ENCODE results near the gene GATA6. TPM values are rescaled to one million over a fixed set of nuclear protein-coding genes. Genes with fewer than 3 reads are reported as not detected.
A peak's percentile ranks its signal among the peaks of the same experiment; 100 is the strongest.
"Not testable (repeated sequence)": the region's sequence is repeated elsewhere in the genome, so short reads cannot be mapped to it uniquely, and the experiment has no call there.

Gene GATA6
- polyA plus RNA-seq, 3 donors = 0.04 TPM; not detected in 2

GRCh38 chr18:22182884-22183697 is 13.7 kb downstream of the GATA6 start:
- no peak for DNase-seq
- Histone ChIP-seq H3K27me3 (ENCODE audit: control insufficient read depth in 2 of 2, insufficient read depth in 2 of 2, low read length in 2 of 2) (peaks cover 24 to 40% of the 10 kb centered on the region in 2 donors), H3K4me1 (ENCODE audit: control insufficient read depth in 1 of 2, insufficient read depth in 2 of 2, low read length in 2 of 2) (no peaks in the 10 kb centered on the region), H4K20me1 (ENCODE audit: insufficient read depth, low read length) (no peaks in the 10 kb centered on the region), H3K4me3 (replicated peaks in 1 of 3; ENCODE audit: low read depth in 2 of 3, low read length in 3 of 3) (no peak overlapping the region), H3K9ac (ENCODE audit: insufficient read depth, low read length, poor library complexity, severe bottlenecking) (no peak overlapping the region), H3K4me2 (replicated peaks; ENCODE audit: extremely low read depth, low read length, poor library complexity, severe bottlenecking) (no peak overlapping the region), H3K79me2 (ENCODE audit: insufficient read depth, low read length) (no peaks in the 10 kb centered on the region), H3K36me3 (replicated peaks in 1 of 2; ENCODE audit: control insufficient read depth in 1 of 2, insufficient read depth in 2 of 2, low read length in 2 of 2) (no peaks in the 10 kb centered on the region), H3K27ac (ENCODE audit: low read depth in 1 of 2, low read length in 2 of 2) (no peak overlapping the region), H2AFZ (ENCODE audit: insufficient read depth, low read depth, low read length, poor library complexity, severe bottlenecking) (no peak overlapping the region), H3K9me3 (replicated peaks in 1 of 2; ENCODE audit: control insufficient read depth in 1 of 2, insufficient read depth in 1 of 2, low read length in 2 of 2) (no peaks in the 10 kb centered on the region)
- no peaks in the 10 kb centered on the region for H3K4me1 Mint-ChIP-seq
- intact Hi-C loops (cut with micrococcal nuclease) = no loop called here
- no peaks in the 10 kb centered on the region for H3K9me3 Mint-ChIP-seq
- peak overlapping the region in 1 of 2 donors; percentile 16 for H3K4me3 Mint-ChIP-seq
- no peaks in the 10 kb centered on the region for H3K36me3 Mint-ChIP-seq
- WGBS (ENCODE audit: insufficient coverage) = no CpG with 5 or more reads among the region's 4 CpGs
- H3K27ac Mint-ChIP-seq = no peak overlapping the region
- no peak for TF ChIP-seq CTCF (IDR thresholded peaks at IDR 0.05)
- peaks cover 26 to 34% (median 33%) of the 10 kb centered on the region in 3 donors for H3K27me3 Mint-ChIP-seq (ENCODE audit: low read depth in 3 of 3)

DNA sequence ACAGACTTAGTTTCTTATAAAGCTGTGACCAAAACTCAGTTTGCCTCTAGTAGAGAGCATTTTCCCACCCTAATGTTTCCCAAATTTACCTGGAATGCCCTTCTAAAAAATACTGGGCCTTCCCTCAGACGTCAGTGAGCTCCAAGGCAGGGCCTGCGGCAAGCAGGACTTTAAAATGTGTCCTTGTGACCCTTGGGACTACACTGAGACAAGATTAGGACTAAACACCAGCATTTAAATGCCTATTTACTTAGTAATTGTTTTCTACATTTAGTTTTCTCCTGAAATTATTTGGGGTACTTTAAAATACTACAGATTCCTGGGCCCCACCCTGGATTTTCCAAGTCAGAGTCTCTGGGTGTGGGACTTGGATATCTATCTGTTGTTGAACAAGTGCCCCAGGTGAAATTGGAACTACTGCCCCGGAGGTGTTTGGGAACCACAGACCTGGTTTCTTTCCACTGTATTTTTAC is 14.3 kb downstream of the GATA6 start:
- peaks cover 18 to 38% of the 10 kb centered on the region in 2 donors for H3K27me3 ChIP-seq (ENCODE audit: control insufficient read depth in 2 of 2, insufficient read depth in 2 of 2, low read length in 2 of 2)
- no peak overlapping the region for H3K4me3 Mint-ChIP-seq
- no peaks in the 10 kb centered on the region for H4K20me1 ChIP-seq (ENCODE audit: insufficient read depth, low read length)
- no peak overlapping the region for H2AFZ ChIP-seq (ENCODE audit: insufficient read depth, low read depth, low read length, poor library complexity, severe bottlenecking)
- H3K4me1 Mint-ChIP-seq = no peaks in the 10 kb centered on the region
- intact Hi-C loops (cut with micrococcal nuclease) = no loop called here
- no peak for DNase-seq
- no peak overlapping the region for H3K4me2 ChIP-seq (replicated peaks; ENCODE audit: extremely low read depth, low read length, poor library complexity, severe bottlenecking)
- H3K27me3 Mint-ChIP-seq (ENCODE audit: low read depth in 3 of 3) = peaks cover 23 to 34% (median 30%) of the 10 kb centered on the region in 3 donors
- no peaks in the 10 kb centered on the region for H3K9me3 Mint-ChIP-seq
- 100% methylated on average over 2 of the region's 3 CpGs for WGBS (ENCODE audit: insufficient coverage)
- H3K4me1 ChIP-seq (ENCODE audit: control insufficient read depth in 1 of 2, insufficient read depth in 2 of 2, low read length in 2 of 2) = no peaks in the 10 kb centered on the region
- H3K36me3 Mint-ChIP-seq = no peaks in the 10 kb centered on the region
- no peaks in the 10 kb centered on the region for H3K36me3 ChIP-seq (replicated peaks in 1 of 2; ENCODE audit: control insufficient read depth in 1 of 2, insufficient read depth in 2 of 2, low read length in 2 of 2)
- H3K4me3 ChIP-seq (replicated peaks in 1 of 3; ENCODE audit: low read depth in 2 of 3, low read length in 3 of 3) = no peak overlapping the region
- no peaks in the 10 kb centered on the region for H3K9me3 ChIP-seq (replicated peaks in 1 of 2; ENCODE audit: control insufficient read depth in 1 of 2, insufficient read depth in 1 of 2, low read length in 2 of 2)
- H3K9ac ChIP-seq (ENCODE audit: insufficient read depth, low read length, poor library complexity, severe bottlenecking) = no peak overlapping the region
- no peak overlapping the region for H3K27ac Mint-ChIP-seq
- no peaks in the 10 kb centered on the region for H3K79me2 ChIP-seq (ENCODE audit: insufficient read depth, low read length)
- no peak for TF ChIP-seq CTCF (IDR thresholded peaks at IDR 0.05)
- no peak overlapping the region for H3K27ac ChIP-seq (ENCODE audit: low read depth in 1 of 2, low read length in 2 of 2)

- H2AFZ ChIP-seq (ENCODE audit: insufficient read depth, low read depth, low read length, poor library complexity, severe bottlenecking); intact Hi-C loops (cut with micrococcal nuclease); H3K4me1 Mint-ChIP-seq; H3K27ac ChIP-seq (ENCODE audit: low read depth in 1 of 2, low read length in 2 of 2); DNase-seq; H3K9ac ChIP-seq (ENCODE audit: insufficient read depth, low read length, poor library complexity, severe bottlenecking); H3K4me1 ChIP-seq (ENCODE audit: control insufficient read depth in 1 of 2, insufficient read depth in 2 of 2, low read length in 2 of 2); H3K9me3 ChIP-seq (replicated peaks in 1 of 2; ENCODE audit: control insufficient read depth in 1 of 2, insufficient read depth in 1 of 2, low read length in 2 of 2); H3K4me3 Mint-ChIP-seq; H3K9me3 Mint-ChIP-seq; H4K20me1 ChIP-seq (ENCODE audit: insufficient read depth, low read length); H3K36me3 ChIP-seq (replicated peaks in 1 of 2; ENCODE audit: control insufficient read depth in 1 of 2, insufficient read depth in 2 of 2, low read length in 2 of 2); H3K36me3 Mint-ChIP-seq; H3K4me2 ChIP-seq (replicated peaks; ENCODE audit: extremely low read depth, low read length, poor library complexity, severe bottlenecking); H3K4me3 ChIP-seq (replicated peaks in 1 of 3; ENCODE audit: low read depth in 2 of 3, low read length in 3 of 3); H3K79me2 ChIP-seq (ENCODE audit: insufficient read depth, low read length); H3K27ac Mint-ChIP-seq: not testable (repeated sequence)
- peaks cover 10 to 35% of the 10 kb centered on the region in 2 donors for H3K27me3 ChIP-seq (ENCODE audit: control insufficient read depth in 2 of 2, insufficient read depth in 2 of 2, low read length in 2 of 2)
- 100% methylated on average over 2 of the region's 8 CpGs for WGBS (ENCODE audit: insufficient coverage)
- H3K27me3 Mint-ChIP-seq (ENCODE audit: low read depth in 3 of 3) = peaks cover 19 to 36% (median 25%) of the 10 kb centered on the region in 3 donors
These were observed 15.2 kb downstream of the GATA6 start for GRCh38 chr18:22184573-22184972.

All from CD14-positive monocyte (primary cell).